CD8-positive, alpha-beta memory T cell (primary cell): ENCODE measurements around the gene PSMD5. TPM values are rescaled to one million over a fixed set of nuclear protein-coding genes. Genes with fewer than 3 reads are reported as not detected.

ENCODE experiments used
- CTCF ChIA-PET: fragments of 350-600 bp; sonication (Branson Sonifier 250); formaldehyde crosslinking; loops from one replicate; lab custom pipeline; 2021; ENCODE audit warnings: antibody characterized with exemption; lab: Charles Lee
- POLR2A ChIA-PET: fragments of 350-600 bp; sonication (Branson Sonifier 250); formaldehyde crosslinking; loops from one replicate; lab custom pipeline; 2021; ENCODE audit warnings: antibody characterized with exemption; lab: Charles Lee
- DNase-seq, 5 donors: peaks; one replicate each; pipeline versions ENCODE4 v3.0.0 to v3.0.0-alpha.2; 2020 to 2022; ENCODE audit warnings: mixed read lengths in 1 of 5
- H3K27ac ChIP-seq: one replicate; pipeline ENCODE4 v1.7.0; 2013; ENCODE audit warnings: low read depth, mild to moderate bottlenecking, low read length, moderate library complexity
- H3K27me3 ChIP-seq: 2 replicates; pipeline ENCODE4 v1.7.0; 2013; ENCODE audit warnings: low read length, mild to moderate bottlenecking; ENCODE audit not compliant: insufficient read depth, poor library complexity, severe bottlenecking
- H3K36me3 ChIP-seq: 2 replicates; pipeline ENCODE4 v1.7.0; 2013; ENCODE audit warnings: mild to moderate bottlenecking, low read length, moderate library complexity; ENCODE audit not compliant: insufficient read depth
- H3K4me1 ChIP-seq: 2 replicates; pipeline ENCODE4 v1.7.0; 2013; ENCODE audit warnings: mild to moderate bottlenecking, low read length, moderate library complexity; ENCODE audit not compliant: insufficient read depth
- H3K4me3 ChIP-seq: 2 replicates; pipeline ENCODE4 v1.7.0; 2013; ENCODE audit warnings: mild to moderate bottlenecking, low read length
- H3K9me3 ChIP-seq: 2 replicates; pipeline ENCODE4 v1.7.0; 2013; ENCODE audit warnings: mild to moderate bottlenecking, low read length
- H3K27ac Mint-ChIP-seq, 8 donors: one replicate each; pipeline ENCODE4 v1.8.0; 2020 to 2021; ENCODE audit warnings: mixed read lengths in 8 of 8, mild to moderate bottlenecking in 6 of 8, inconsistent platforms in 3 of 8, moderate library complexity in 3 of 8
- H3K27me3 Mint-ChIP-seq, 2 donors: one replicate each; pipeline ENCODE4 v1.8.0; 2020 to 2021; ENCODE audit warnings: mixed read lengths in 2 of 2, mild to moderate bottlenecking in 1 of 2, moderate library complexity in 1 of 2
- H3K36me3 Mint-ChIP-seq, 3 donors: one replicate each; pipeline ENCODE4 v1.8.0; 2020 to 2021; ENCODE audit warnings: mixed read lengths in 3 of 3, inconsistent platforms in 1 of 3, mild to moderate bottlenecking in 1 of 3
- H3K4me1 Mint-ChIP-seq, 3 donors: one replicate each; pipeline ENCODE4 v1.8.0; 2020 to 2021; ENCODE audit warnings: mixed read lengths in 3 of 3, inconsistent platforms in 1 of 3, mild to moderate bottlenecking in 1 of 3
- H3K4me3 Mint-ChIP-seq, 7 donors: one replicate each; pipeline ENCODE4 v1.8.0; 2020 to 2021; ENCODE audit warnings: mixed read lengths in 7 of 7, mild to moderate bottlenecking in 6 of 7, moderate library complexity in 4 of 7, inconsistent platforms in 2 of 7
- H3K9me3 Mint-ChIP-seq, 5 donors: one replicate each; pipeline ENCODE4 v1.8.0; 2020 to 2022; ENCODE audit warnings: mixed read lengths in 5 of 5, mild to moderate bottlenecking in 3 of 5, moderate library complexity in 2 of 5, inconsistent platforms in 1 of 5
- polyA plus RNA-seq: library from polyadenylated mRNA; unstranded; fragments of 300-500 nt; fragmentation: Illumina TruSeq; gene quantifications from one replicate; pipeline ENCODE4 v1.2.3, GENCODE V29; 2021
- total RNA-seq, 2 experiments: library from RNA; stranded (reverse); gene quantifications; one replicate each; pipeline ENCODE4 v1.2.3, GENCODE V29; 2021

PSMD5 gene
- total and polyA plus RNA-seq, 3 experiments from 2014 or later = 21.1 to 63.7 (median 60.9) TPM

DNA sequence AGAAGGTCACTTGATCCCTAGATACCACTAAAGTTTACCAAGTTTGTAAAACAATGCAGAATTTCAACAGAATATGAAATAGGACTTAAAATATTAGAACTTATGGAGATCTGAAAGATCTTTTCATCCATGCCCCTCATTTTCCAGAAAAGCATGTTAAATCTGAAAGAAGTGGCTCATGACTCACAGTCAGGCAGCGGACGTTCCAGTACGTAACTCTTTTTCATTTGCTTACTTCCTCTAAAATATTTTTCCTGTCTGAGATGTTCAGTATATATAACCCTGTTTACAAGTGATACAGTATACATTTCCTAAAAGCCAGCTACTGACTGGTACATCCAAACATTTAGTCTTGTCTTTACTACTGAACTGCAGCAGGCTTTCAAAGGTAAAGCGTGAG, 71.8 kb downstream of the PSMD5 start:
- Mint-ChIP-seq H3K27ac (peak overlapping the region in 1 of 8 donors; percentile 27), H3K36me3 (peaks cover 0 to 87% (median 25%) of the 10 kb centered on the region in 3 donors), H3K27me3 (no peaks in the 10 kb centered on the region), H3K4me1 (peaks cover 0 to 11% (median 4%) of the 10 kb centered on the region in 3 donors), H3K4me3 (no peak overlapping the region), H3K9me3 (no peaks in the 10 kb centered on the region)
- peaks cover 16% of the 10 kb centered on the region for H3K36me3 ChIP-seq
- CTCF ChIA-PET = no interaction called here
- no peaks in the 10 kb centered on the region for H3K9me3 ChIP-seq
- H3K27me3 ChIP-seq = no peaks in the 10 kb centered on the region
- POLR2A ChIA-PET = no interaction called here
- no peak overlapping the region for H3K4me3 ChIP-seq
- DNase-seq = no peak
- H3K27ac ChIP-seq = no peak overlapping the region
- H3K4me1 ChIP-seq = no peaks in the 10 kb centered on the region

DNA sequence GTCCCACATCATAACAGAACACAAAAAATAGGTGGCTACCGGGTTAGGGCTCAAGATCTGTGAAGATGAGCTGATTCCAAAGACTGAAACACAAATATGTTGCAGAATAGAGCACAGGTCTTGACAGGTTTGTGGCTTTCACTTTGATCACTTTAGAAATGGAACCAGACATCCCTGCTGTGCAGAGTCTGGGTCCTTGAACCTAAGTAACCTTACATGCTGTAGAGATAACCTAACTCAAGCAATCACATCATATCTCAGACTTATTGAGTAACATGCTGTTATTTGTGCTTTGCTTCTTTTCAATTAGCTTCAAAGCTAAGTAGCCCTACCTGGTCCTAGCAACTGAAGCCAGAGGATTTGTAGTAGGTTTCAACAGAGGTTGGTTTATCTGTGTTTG, 73.8 kb downstream of the PSMD5 start:
- Histone ChIP-seq H3K27me3 (no peaks in the 10 kb centered on the region), H3K4me1 (no peaks in the 10 kb centered on the region), H3K27ac (no peak overlapping the region), H3K36me3 (peaks cover 21% of the 10 kb centered on the region), H3K9me3 (no peaks in the 10 kb centered on the region), H3K4me3 (no peak overlapping the region)
- Mint-ChIP-seq H3K36me3 (peaks cover 0 to 88% (median 19%) of the 10 kb centered on the region in 3 donors), H3K4me3 (no peak overlapping the region), H3K9me3 (no peaks in the 10 kb centered on the region), H3K27ac (peak overlapping the region in 1 of 8 donors; percentile 39), H3K27me3 (no peaks in the 10 kb centered on the region), H3K4me1 (peaks cover 0 to 13% (median 4%) of the 10 kb centered on the region in 3 donors)
- POLR2A ChIA-PET = no interaction called here
- no peak for DNase-seq
- CTCF ChIA-PET = interaction anchor here (0.8 kb wide), 1 partner anchor 295 kb away, joined by 3 read pairs; no protein-coding TSS in a partner anchor

DNA sequence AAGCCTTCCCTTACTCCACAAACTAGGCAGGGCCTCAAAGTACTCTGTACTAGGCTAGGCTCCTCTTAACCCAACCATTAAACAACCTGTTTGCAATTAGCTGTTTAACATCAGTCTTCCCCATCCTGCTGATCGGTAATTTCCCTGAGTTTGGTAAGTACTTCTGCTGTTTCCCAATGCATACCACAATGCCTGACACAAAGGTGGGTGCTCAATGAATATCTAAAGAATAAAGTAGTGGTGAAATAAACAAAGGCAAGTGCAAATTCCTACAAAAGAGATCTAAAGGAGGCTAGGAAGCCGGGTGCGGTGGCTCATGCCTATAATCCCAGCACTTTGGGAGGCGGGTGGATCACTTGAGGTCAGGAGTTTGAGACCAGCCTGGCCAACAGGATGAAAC, 74.5 kb downstream of the PSMD5 start:
- H3K4me1 ChIP-seq = no peaks in the 10 kb centered on the region
- ChIA-PET POLR2A (no interaction called here), CTCF (interaction anchor here (0.8 to 3.3 kb wide), 2 partner anchors 13 to 295 kb away, joined by 3 to 13 read pairs; no protein-coding TSS in a partner anchor)
- H3K27ac ChIP-seq = no peak overlapping the region
- Mint-ChIP-seq H3K9me3 (no peaks in the 10 kb centered on the region), H3K4me1 (peaks cover 0 to 13% (median 4%) of the 10 kb centered on the region in 3 donors), H3K4me3 (peak overlapping the region in 1 of 7 donors; percentile 4), H3K36me3 (peaks cover 0 to 89% (median 19%) of the 10 kb centered on the region in 3 donors), H3K27me3 (no peaks in the 10 kb centered on the region), H3K27ac (peak overlapping the region in 3 of 8 donors; percentile 14 to 26 (median 15))
- H3K27me3 ChIP-seq = no peaks in the 10 kb centered on the region
- no peaks in the 10 kb centered on the region for H3K9me3 ChIP-seq
- H3K4me3 ChIP-seq = no peak overlapping the region
- DNase-seq = no peak
- H3K36me3 ChIP-seq = peaks cover 25% of the 10 kb centered on the region

DNA sequence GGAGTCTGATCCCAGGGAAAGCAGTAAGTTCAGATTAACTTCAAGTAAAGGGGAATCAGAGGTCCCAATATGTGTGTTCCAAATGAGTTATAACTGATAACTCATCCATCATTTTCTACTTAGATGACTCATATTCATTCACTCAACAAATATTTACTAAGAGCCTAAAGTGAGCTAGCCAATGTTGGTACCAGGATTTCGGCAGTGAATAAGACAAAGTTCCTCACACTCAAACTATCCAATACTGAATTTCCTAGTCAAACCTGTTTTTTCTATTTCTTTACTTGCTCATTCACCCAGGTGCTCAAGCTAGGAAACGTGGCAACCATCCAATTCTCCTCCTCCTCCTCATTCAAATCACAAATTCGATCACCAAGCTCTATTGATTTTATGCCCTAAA, 75.3 kb downstream of the PSMD5 start:
- ChIA-PET CTCF (interaction anchor here (3.3 kb wide), 1 partner anchor 12 kb away, joined by 13 read pairs; no protein-coding TSS in a partner anchor), POLR2A (no interaction called here)
- Mint-ChIP-seq H3K36me3 (peaks cover 0 to 91% (median 16%) of the 10 kb centered on the region in 3 donors), H3K4me1 (peaks cover 0 to 13% (median 4%) of the 10 kb centered on the region in 3 donors), H3K27ac (peak overlapping the region in 4 of 8 donors; percentile 12 to 39 (median 14)), H3K4me3 (no peak overlapping the region), H3K27me3 (no peaks in the 10 kb centered on the region), H3K9me3 (no peaks in the 10 kb centered on the region)
- peaks cover 25% of the 10 kb centered on the region for H3K36me3 ChIP-seq
- no peak overlapping the region for H3K4me3 ChIP-seq
- DNase-seq = no peak
- no peaks in the 10 kb centered on the region for H3K9me3 ChIP-seq
- no peak overlapping the region for H3K27ac ChIP-seq
- no peaks in the 10 kb centered on the region for H3K27me3 ChIP-seq
- H3K4me1 ChIP-seq = no peaks in the 10 kb centered on the region

Other genes starting within 250 kb of the PSMD5 start
- 1 to 10 TPM; 6.9 to 7.0 TPM for gene MEGF9, start 128.5 kb downstream of the PSMD5 start, total RNA-seq
- gene MEGF9, start 128.5 kb downstream of the PSMD5 start, polyA plus RNA-seq = 3.9 TPM
- gene FBXW2, start 49.5 kb downstream of the PSMD5 start, total RNA-seq = 10 to 100 TPM; 73.2 to 73.4 TPM
- 39.3 TPM for gene FBXW2, start 49.5 kb downstream of the PSMD5 start, polyA plus RNA-seq
- 100 to 1,000 TPM; 206 to 214 TPM for gene PHF19, start 34.3 kb upstream of the PSMD5 start, total RNA-seq
- 8.3 TPM for gene PHF19, start 34.3 kb upstream of the PSMD5 start, polyA plus RNA-seq
- 100 to 1,000 TPM; 316 to 322 TPM for gene TRAF1, start 83.9 kb upstream of the PSMD5 start, total RNA-seq
- gene TRAF1, start 83.9 kb upstream of the PSMD5 start, polyA plus RNA-seq = 12.1 TPM
- gene C5, start 207.4 kb upstream of the PSMD5 start, total RNA-seq = 1 to 10 TPM; 1.1 to 1.3 TPM
- gene C5, start 207.4 kb upstream of the PSMD5 start, polyA plus RNA-seq = not detected
- 10 to 100 TPM; 59.4 to 62.8 TPM for gene CNTRL, start 232.0 kb upstream of the PSMD5 start, total RNA-seq
- gene CNTRL, start 232.0 kb upstream of the PSMD5 start, polyA plus RNA-seq = 24.6 TPM